HepG2 (cell line): Measurements from ENCODE around the gene MNAT1. TPM values are rescaled to one million over a fixed set of nuclear protein-coding genes. Genes with fewer than 3 reads are reported as not detected.

ENCODE experiments used
- ATAC-seq: fragments of 200-7000 bp; cut with Tn5 transposase; 3 replicates; pipeline ENCODE4 v1.9.1; 2020; ENCODE audit warnings: mild to moderate bottlenecking, moderate library complexity
- BruUV-seq: library from RNA; stranded (reverse); fragments of 400-500 nt; replicated peaks from 2 replicates; lab custom pipeline; 2021; lab: Mats Ljungman, UMichigan
- CTCF ChIA-PET: fragments of 300-600 bp; formaldehyde crosslinking; extraction: SDS; loops from one replicate; lab custom pipeline; 2021; ENCODE audit warnings: low total read pairs, inconsistent platforms, low intra/inter-chr PET ratio; lab: Yijun Ruan, JAX
- POLR2A ChIA-PET: fragments of 350-600 bp; sonication (Branson Sonifier 250); formaldehyde crosslinking; loops from one replicate; lab custom pipeline; 2020; ENCODE audit warnings: antibody characterized with exemption, inconsistent platforms; lab: Yijun Ruan, JAX
- DNase-seq: peaks from one replicate; pipeline ENCODE4 v3.0.0-alpha.2; 2015; ENCODE audit warnings: low spot score
- FAIRE-seq: peaks from 3 replicates; lab custom pipeline; 2011; peaks lifted over from hg19 to GRCh38; lab: Jason Lieb, UNC
- H2AFZ ChIP-seq: one replicate; pipeline ENCODE4 v1.6.1; 2011; ENCODE audit warnings: low read length, inconsistent platforms
- H3K27ac ChIP-seq: fragments of 300-600 bp; 3 replicates; pipeline ENCODE4 v1.8.0; 2011; ENCODE audit warnings: mixed run types, mild to moderate bottlenecking, mixed read lengths, low read length, inconsistent platforms; ENCODE audit not compliant: insufficient read depth; ENCODE audit errors: extremely low read length
- H3K27me3 ChIP-seq, 2 experiments: fragments of 200-600 bp in 1 of 2; 2 replicates in 1 of 2; 3 replicates in 1 of 2; pipeline versions ENCODE4 v1.6.0 to v1.8.0; 2011; ENCODE audit warnings: low read length in 2 of 2, mild to moderate bottlenecking in 2 of 2, moderate library complexity in 2 of 2, inconsistent platforms in 1 of 2; ENCODE audit not compliant: insufficient read depth in 2 of 2, control insufficient read depth in 1 of 2
- H3K36me3 ChIP-seq, 2 experiments: fragments of 200-600 bp in 1 of 2; replicated peaks in 1 of 2; 2 replicates in 1 of 2; 3 replicates in 1 of 2; pipeline versions ENCODE4 v1.5.1 to v1.8.0; 2011; ENCODE audit warnings: low read length in 2 of 2, inconsistent platforms in 1 of 2; ENCODE audit not compliant: insufficient read depth in 2 of 2, control insufficient read depth in 1 of 2
- H3K4me1 ChIP-seq: 2 replicates; pipeline ENCODE4 v1.5.1; 2012; ENCODE audit warnings: low read length, inconsistent platforms; ENCODE audit not compliant: insufficient read depth
- H3K4me2 ChIP-seq: 2 replicates; pipeline ENCODE4 v1.6.0; 2011; ENCODE audit warnings: low read depth, low read length, inconsistent platforms
- H3K4me3 ChIP-seq, 3 experiments: fragments of 200-600 bp in 1 of 3; sonication (generic), shearing (Covaris generic) in 1 of 3; replicated peaks in 1 of 3; 2 replicates each; pipeline ENCODE4 v1.5.1; 2011 to 2016; ENCODE audit warnings: low read length in 3 of 3, inconsistent platforms in 2 of 3, low read depth in 2 of 3, mild to moderate bottlenecking in 2 of 3, control low read depth in 1 of 3, mixed read lengths in 1 of 3; ENCODE audit not compliant: insufficient read depth in 1 of 3
- H3K79me2 ChIP-seq: one replicate; pipeline ENCODE4 v1.6.1; 2011; ENCODE audit warnings: low read length, inconsistent platforms; ENCODE audit not compliant: insufficient read depth
- H3K9ac ChIP-seq: 2 replicates; pipeline ENCODE4 v1.6.0; 2011; ENCODE audit warnings: mild to moderate bottlenecking, low read depth, low read length, inconsistent platforms; ENCODE audit not compliant: insufficient read depth
- H3K9me3 ChIP-seq: 2 replicates; pipeline ENCODE4 v1.5.1; 2012; ENCODE audit warnings: mild to moderate bottlenecking, low read length
- H4K20me1 ChIP-seq: 2 replicates; pipeline ENCODE4 v1.6.0; 2011; ENCODE audit warnings: inconsistent platforms, mild to moderate bottlenecking, low read length, moderate library complexity; ENCODE audit not compliant: insufficient read depth
- AFF4 ChIP-seq: sonication (generic); formaldehyde crosslinking; IDR thresholded peaks from 2 replicates; pipeline ENCODE4 v1.4.0; 2020; ENCODE audit warnings: missing genetic modification reagents
- DBP ChIP-seq: sonication (generic); formaldehyde crosslinking; IDR thresholded peaks from 2 replicates; pipeline ENCODE4 v1.4.0; 2020; ENCODE audit warnings: missing genetic modification reagents; ENCODE audit errors: not compliant biosample characterization
- MLLT10 ChIP-seq: sonication (generic); formaldehyde crosslinking; IDR thresholded peaks from 2 replicates; pipeline ENCODE4 v1.4.0; 2020; ENCODE audit warnings: missing genetic modification reagents
- NCOR1 ChIP-seq: fragments of 200-600 bp; sonication (generic); IDR thresholded peaks from 2 replicates; pipeline ENCODE4 v1.7.0; 2017; ENCODE audit warnings: antibody characterized with exemption, low read length, borderline replicate concordance
- RBM39 ChIP-seq: fragments of 200-400 bp; formaldehyde crosslinking; IDR thresholded peaks from one replicate; pipeline ENCODE4 v1.6.1; 2018; ENCODE audit warnings: antibody characterized with exemption, mild to moderate bottlenecking, low read depth, low read length; ENCODE audit not compliant: poor library complexity, severe bottlenecking
- SOX13 ChIP-seq, 3 experiments: fragments of 450-650 bp in 1 of 3; sonication (generic) in 1 of 3; formaldehyde crosslinking in 1 of 3; IDR thresholded peaks in 2 of 3; conservative IDR thresholded peaks in 1 of 3; 2 replicates each; pipeline versions ENCODE4 v1.5.0 to v1.6.1; 2016 to 2020; ENCODE audit warnings: antibody characterized with exemption in 1 of 3, mild to moderate bottlenecking in 1 of 3, missing compliant biosample characterization in 1 of 3, missing genetic modification reagents in 1 of 3, moderate library complexity in 1 of 3
- ZNF549 ChIP-seq: sonication (generic); formaldehyde crosslinking; IDR thresholded peaks from 2 replicates; pipeline ENCODE4 v1.5.0; 2020; ENCODE audit warnings: missing genetic modification reagents
- ZNF609 ChIP-seq: sonication (generic); formaldehyde crosslinking; IDR thresholded peaks from 2 replicates; pipeline ENCODE4 v1.4.0; 2020; ENCODE audit warnings: mild to moderate bottlenecking, missing genetic modification reagents, borderline replicate concordance
- ZNF724P ChIP-seq: sonication (generic); formaldehyde crosslinking; IDR thresholded peaks from 2 replicates; pipeline ENCODE4 v1.8.0; 2022; ENCODE audit warnings: missing genetic modification reagents, borderline replicate concordance
- ZNF782 ChIP-seq: sonication (generic); formaldehyde crosslinking; IDR thresholded peaks from 2 replicates; pipeline ENCODE4 v1.4.0; 2020; ENCODE audit warnings: missing genetic modification reagents, mild to moderate bottlenecking, borderline replicate concordance
- ZNF891 ChIP-seq: sonication (generic); formaldehyde crosslinking; IDR thresholded peaks from 2 replicates; pipeline ENCODE4 v1.5.0; 2020; ENCODE audit warnings: mild to moderate bottlenecking, missing genetic modification reagents
- in situ Hi-C: cut with HindIII; loops from 2 replicates; pipeline ENCODE4 v1.10.0; 2017; ENCODE audit warnings: low pct_unique_long_range_greater_than_20kb; ENCODE audit not compliant: extremely low pct_ligation_motif_present
- intact Hi-C: fragments of 100-400 bp; cut with micrococcal nuclease; formaldehyde crosslinking; loops from one replicate; pipeline ENCODE4 v1.10.0; 2022; ENCODE audit not compliant: unreplicated experiment
- polyA plus RNA-seq, 8 experiments: library from polyadenylated mRNA; depleted of rRNA in 3 of 8; stranded (reverse) in 7 of 8; unstranded in 1 of 8; fragments of >200 nt; fragmentation: Illumina TruSeq in 4 of 8; extraction: Trizol in 4 of 8; gene quantifications; 2 replicates each; pipeline versions ENCODE4 v1.2.1 to v1.2.3, GENCODE V29; 2011 to 2016; ENCODE audit warnings: low read depth in 4 of 8, missing spikeins in 1 of 8, mixed read lengths in 1 of 8; ENCODE audit not compliant: insufficient read depth in 1 of 8
- total RNA-seq, 5 experiments: library from RNA; depleted of rRNA; stranded (reverse); fragments of >200 nt; fragmentation: Illumina TruSeq; extraction: Trizol; gene quantifications; 2 replicates each; pipeline ENCODE4 v1.2.3, GENCODE V29; 2016; ENCODE audit warnings: low read depth in 1 of 5

MNAT1 gene
- total and polyA plus RNA-seq, 2 of the 13 experiments (the other 11 are each of a cell fraction or from before 2014, with no cell fraction given), result 49.2 to 94.8 TPM

- no peak for TF ChIP-seq RBM39
- TF ChIP-seq ZNF891 (CRISPR knock-in tag), result no peak
- no peak for TF ChIP-seq ZNF609
- no peak for TF ChIP-seq AFF4 (CRISPR knock-in tag)
- TF ChIP-seq DBP, result no peak
- TF ChIP-seq SOX13 (IDR thresholded peaks at IDR 0.05), result no peak
- no peak for TF ChIP-seq SOX13 (CRISPR knock-in tag; conservative IDR thresholded peaks at IDR 0.05 in 1 of 2, IDR thresholded peaks at IDR 0.05 in 1 of 2)
- no peak for TF ChIP-seq NCOR1
- no peak for TF ChIP-seq ZNF549 (CRISPR knock-in tag)
- TF ChIP-seq ZNF782, result no peak
- TF ChIP-seq ZNF724P (CRISPR knock-in tag), result no peak
- no peak for TF ChIP-seq MLLT10
- in situ Hi-C loops, result no loop called here
- ChIA-PET POLR2A (no interaction called here), CTCF (no interaction called here)
- no TSS peak for BruUV-seq
- Histone ChIP-seq H3K9ac (no peak overlapping the region), H3K4me3 (no peak overlapping the region), H3K4me2 (no peak overlapping the region), H3K36me3 (no peaks in the 10 kb centered on the region), H4K20me1 (peaks cover 3% of the 10 kb centered on the region; the same call in 1 of the 2 replicates), H3K9me3 (no peaks in the 10 kb centered on the region), H3K27ac (no peak overlapping the region), H3K4me1 (peaks cover 12% of the 10 kb centered on the region; the same call in 1 of the 2 replicates), H3K79me2 (peaks cover 43% of the 10 kb centered on the region), H3K27me3 (no peaks in the 10 kb centered on the region), H2AFZ (no peak overlapping the region)
- ATAC-seq, result no peak
- no peak for FAIRE-seq
- DNase-seq, result no peak
- intact Hi-C loops, result no loop called here
These were observed 39.0 kb downstream of the MNAT1 start for GRCh38 chr14:60773558-60773957.
